Esophagus squamous epithelium (tissue), 4 donors: ENCODE data around the gene IFITM1.
"Not testable (repeated sequence)": the region's sequence is repeated elsewhere in the genome, so short reads cannot be mapped to it uniquely, and the experiment has no call there.

ENCODE experiments used
- CTCF ChIP-seq, 6 experiments: fragments of 450-650 bp in 4 of 6; fragments of 200-600 bp in 2 of 6; sonication (generic) in 2 of 6; IDR thresholded peaks; one replicate each; pipeline ENCODE4 v1.5.1; 2016 to 2019; ENCODE audit warnings: antibody characterized with exemption in 6 of 6, mild to moderate bottlenecking in 4 of 6, moderate library complexity in 4 of 6
- POLR2A ChIP-seq, 4 donors: fragments of 450-650 bp; IDR thresholded peaks; one replicate each; pipeline ENCODE4 v1.6.1; 2017; ENCODE audit warnings: antibody characterized with exemption in 4 of 4, mild to moderate bottlenecking in 4 of 4, moderate library complexity in 3 of 4

GRCh38 chr11:363443-363805, 49.6 kb downstream of the IFITM1 start:
- not testable (repeated sequence) for TF ChIP-seq CTCF, POLR2A (IDR thresholded peaks at IDR 0.05)
